Sigmoid colon (tissue), 7 donors: ENCODE results near the gene TXNDC5. TPM values are rescaled to one million over a fixed set of nuclear protein-coding genes. Genes with fewer than 3 reads are reported as not detected.

Source experiments
- DNase-seq: peaks from one replicate; pipeline ENCODE4 v3.0.0-alpha.2; 2019
- H3K27ac ChIP-seq, 4 donors: fragments of 200-600 bp; sonication (generic); one replicate each; pipeline ENCODE4 v1.5.1; 2016 to 2019; ENCODE audit warnings: mild to moderate bottlenecking in 1 of 4
- H3K27me3 ChIP-seq, 3 donors: fragments of 200-600 bp; sonication (generic); one replicate each; pipeline ENCODE4 v1.5.1; 2019; ENCODE audit warnings: mild to moderate bottlenecking in 1 of 3
- H3K36me3 ChIP-seq, 4 donors: fragments of 200-600 bp; sonication (generic); one replicate each; pipeline ENCODE4 v1.5.1; 2016 to 2019
- H3K4me1 ChIP-seq, 4 donors: fragments of 200-600 bp; sonication (generic); one replicate each; pipeline ENCODE4 v1.5.1; 2017 to 2019
- H3K4me3 ChIP-seq, 4 donors: fragments of 200-600 bp; sonication (generic); one replicate each; pipeline ENCODE4 v1.5.1; 2017 to 2019; ENCODE audit warnings: mild to moderate bottlenecking in 2 of 4, moderate library complexity in 1 of 4
- H3K9me3 ChIP-seq, 4 donors: fragments of 200-600 bp in 3 of 4; sonication (generic) in 3 of 4; one replicate each; pipeline versions ENCODE4 v1.5.1 to v1.6.1; 2013 to 2019
- CTCF ChIP-seq, 4 experiments: fragments of 450-650 bp in 3 of 4; fragments of 200-600 bp in 1 of 4; IDR thresholded peaks; one replicate each; pipeline ENCODE4 v1.5.1; 2016 to 2019; ENCODE audit warnings: antibody characterized with exemption in 4 of 4, mild to moderate bottlenecking in 3 of 4, moderate library complexity in 2 of 4
- EP300 ChIP-seq, 4 donors: sonication (generic); formaldehyde crosslinking; IDR thresholded peaks; one replicate each; pipeline ENCODE4 v1.6.1; 2017; ENCODE audit warnings: antibody characterized with exemption in 4 of 4
- POLR2A ChIP-seq, 2 donors: fragments of 450-650 bp; IDR thresholded peaks; one replicate each; pipeline ENCODE4 v1.6.1; 2016; ENCODE audit warnings: antibody characterized with exemption in 2 of 2, mild to moderate bottlenecking in 2 of 2, moderate library complexity in 2 of 2
- POLR2AphosphoS5 ChIP-seq, 4 donors: sonication (generic); formaldehyde crosslinking; IDR thresholded peaks; one replicate each; pipeline ENCODE4 v1.6.1; 2017; ENCODE audit warnings: antibody characterized with exemption in 4 of 4
- WGBS, 2 donors: extraction: QIAGEN DNeasy Blood & Tissue Kit; methylation state at CpG; one replicate each; pipeline ENCODE4 v1.1.7; 2013; 5-methylcytosine and 5-hydroxymethylcytosine counted together
- intact Hi-C: fragments of 100-400 bp; cut with DNase I; formaldehyde crosslinking; loops from one replicate; pipeline ENCODE4 v1.15.1; 2023
- polyA plus RNA-seq, 3 donors: library from polyadenylated mRNA; stranded (reverse); fragments of 200-250 nt; gene quantifications; one replicate each; pipeline ENCODE4 v1.2.3, GENCODE V29; 2013
- total RNA-seq, 4 donors: library from RNA; depleted of rRNA; stranded (reverse); fragments of >200 nt; gene quantifications; one replicate each; pipeline ENCODE4 v1.1.0, GENCODE V29; 2016
- donor health status: healthy with polysubstance abuse.
- donor health status: Bipolar disorder and iron deficiency.
- donor health status: healthy.

TXNDC5 gene
- total and polyA plus RNA-seq, 7 donors = 18.6 to 75.2 (median 51.7) TPM

DNA sequence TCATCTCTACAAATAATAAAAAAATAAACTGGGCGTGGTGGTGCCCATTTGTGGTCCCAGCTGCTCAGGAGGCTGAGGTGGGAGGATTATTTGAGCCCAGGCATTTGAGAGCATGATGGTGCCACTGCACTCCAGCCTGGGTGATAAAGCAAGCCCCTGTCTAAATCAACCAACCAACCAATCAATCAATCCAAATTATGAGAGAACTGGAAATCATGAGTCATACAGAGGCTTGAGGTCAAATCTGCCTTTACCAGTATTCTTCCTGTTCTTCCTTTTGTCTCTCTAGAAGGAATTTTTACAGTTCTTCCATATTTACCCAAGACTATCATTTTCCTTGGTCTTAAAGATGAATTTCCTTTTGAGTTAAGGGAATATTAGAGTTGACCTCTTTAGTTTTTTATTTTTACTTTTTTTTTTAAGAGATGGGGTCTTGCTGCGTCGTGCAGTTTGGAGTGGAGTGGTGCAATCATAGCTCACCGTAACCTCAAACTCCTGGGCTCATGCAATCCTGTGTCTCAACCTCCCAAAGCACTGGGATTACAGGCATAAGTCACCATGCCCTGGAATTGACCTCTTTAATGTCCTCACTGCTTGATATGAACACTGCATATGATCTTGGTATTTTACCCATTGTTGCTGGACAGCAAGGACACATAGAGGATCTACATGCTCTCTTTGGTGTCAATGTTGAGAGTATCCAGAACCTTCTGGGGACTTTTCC, 44.1 kb upstream of the TXNDC5 start:
- Histone ChIP-seq H3K4me1 (no peaks in the 10 kb centered on the region), H3K36me3 (no peaks in the 10 kb centered on the region), H3K4me3 (no peak overlapping the region), H3K27me3 (no peaks in the 10 kb centered on the region), H3K27ac (no peak overlapping the region), H3K9me3 (no peaks in the 10 kb centered on the region)
- DNase-seq = no peak
- no peak for TF ChIP-seq POLR2AphosphoS5 (IDR thresholded peaks at IDR 0.05)
- TF ChIP-seq CTCF (IDR thresholded peaks at IDR 0.05) = no peak
- no peak for TF ChIP-seq EP300 (IDR thresholded peaks at IDR 0.05)
- no peak for TF ChIP-seq POLR2A (IDR thresholded peaks at IDR 0.05)
- intact Hi-C loops = no loop called here
- whole genome bisulfite sequencing, 2 donors = 85 to 95% methylated on average over 4 of the region's 4 CpGs

- DNase-seq = no peak
Observed at GRCh38 chr6:7953753-7954152, 43.2 kb upstream of the TXNDC5 start.

GRCh38 chr6:7939864-7940228, 29.3 kb upstream of the TXNDC5 start:
- no peaks in the 10 kb centered on the region for H3K27me3 ChIP-seq
- 70 to 72% methylated on average over 5 of the region's 5 CpGs for WGBS, 2 donors
- H3K4me1 ChIP-seq = no peaks in the 10 kb centered on the region
- TF ChIP-seq POLR2A (IDR thresholded peaks at IDR 0.05) = no peak
- TF ChIP-seq CTCF (IDR thresholded peaks at IDR 0.05) = no peak
- no peak for TF ChIP-seq EP300 (IDR thresholded peaks at IDR 0.05)
- no peak for TF ChIP-seq POLR2AphosphoS5 (IDR thresholded peaks at IDR 0.05)
- no peak for DNase-seq
- no peak overlapping the region for H3K4me3 ChIP-seq
- no peaks in the 10 kb centered on the region for H3K36me3 ChIP-seq
- no peaks in the 10 kb centered on the region for H3K9me3 ChIP-seq
- intact Hi-C loops = no loop called here
- no peak overlapping the region for H3K27ac ChIP-seq

More at GRCh38 chr6:7953753-7954152, 43.2 kb upstream of the TXNDC5 start:
- Histone ChIP-seq H3K4me1 (no peaks in the 10 kb centered on the region), H3K9me3 (no peaks in the 10 kb centered on the region), H3K27ac (no peak overlapping the region), H3K27me3 (no peaks in the 10 kb centered on the region), H3K36me3 (no peaks in the 10 kb centered on the region), H3K4me3 (no peak overlapping the region)
- 79 to 84% methylated on average over 1 of the region's 1 CpG for WGBS, 2 donors
- intact Hi-C loops = no loop called here
- TF ChIP-seq CTCF (IDR thresholded peaks at IDR 0.05) (no peak), EP300 (IDR thresholded peaks at IDR 0.05) (no peak), POLR2AphosphoS5 (IDR thresholded peaks at IDR 0.05) (no peak), POLR2A (IDR thresholded peaks at IDR 0.05) (no peak)

DNA sequence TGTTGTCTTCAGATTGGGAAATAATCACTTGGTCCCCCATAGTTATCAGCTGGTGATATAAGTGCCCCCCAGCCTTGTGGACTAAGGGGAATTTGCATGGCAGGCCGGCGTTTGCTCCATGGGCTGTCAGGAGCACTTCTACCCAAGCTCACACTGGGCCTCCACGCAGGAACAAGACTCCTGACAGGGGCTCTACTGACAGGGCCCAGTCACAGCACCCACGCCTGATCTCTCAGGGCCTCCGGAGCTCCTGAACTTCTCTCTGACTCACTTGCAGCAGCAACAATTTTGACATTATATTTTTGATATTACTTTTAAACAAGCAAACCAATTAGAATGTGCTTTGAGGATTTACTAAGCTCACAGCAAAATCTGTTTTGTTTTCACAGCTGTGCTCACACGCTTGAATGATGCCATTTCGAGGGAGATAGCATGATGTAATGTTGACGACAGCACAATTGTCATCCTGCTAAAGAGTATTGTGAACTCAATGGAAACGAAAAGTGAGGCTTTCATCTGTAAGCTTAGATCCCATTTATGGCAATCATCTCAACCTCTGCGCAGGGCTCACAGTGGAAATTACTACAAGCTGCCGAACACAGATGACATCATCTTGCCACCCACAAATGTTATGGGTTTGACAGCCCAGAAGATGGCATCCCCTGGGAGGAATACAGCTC, 28.7 kb upstream of the TXNDC5 start:
- intact Hi-C loops = no loop called here
- no peaks in the 10 kb centered on the region for H3K4me1 ChIP-seq
- 79 to 83% methylated on average over 11 of the region's 11 CpGs for WGBS, 2 donors

More for the DNA sequence above, 28.7 kb upstream of the TXNDC5 start:
- DNase-seq = no peak
- H3K27ac ChIP-seq = no peak overlapping the region
- no peaks in the 10 kb centered on the region for H3K9me3 ChIP-seq
- TF ChIP-seq EP300 (IDR thresholded peaks at IDR 0.05) (no peak), POLR2A (IDR thresholded peaks at IDR 0.05) (no peak), CTCF (IDR thresholded peaks at IDR 0.05) (no peak), POLR2AphosphoS5 (IDR thresholded peaks at IDR 0.05) (no peak)
- no peaks in the 10 kb centered on the region for H3K36me3 ChIP-seq
- no peak overlapping the region for H3K4me3 ChIP-seq
- no peaks in the 10 kb centered on the region for H3K27me3 ChIP-seq
